Left hindlimb (tissue), 1 donor: ENCODE results near the gene PPFIA1.

Source experiments
- DNase-seq: peaks from one replicate; pipeline ENCODE4 v3.0.0-alpha.2; 2018

PPFIA1 gene

DNA sequence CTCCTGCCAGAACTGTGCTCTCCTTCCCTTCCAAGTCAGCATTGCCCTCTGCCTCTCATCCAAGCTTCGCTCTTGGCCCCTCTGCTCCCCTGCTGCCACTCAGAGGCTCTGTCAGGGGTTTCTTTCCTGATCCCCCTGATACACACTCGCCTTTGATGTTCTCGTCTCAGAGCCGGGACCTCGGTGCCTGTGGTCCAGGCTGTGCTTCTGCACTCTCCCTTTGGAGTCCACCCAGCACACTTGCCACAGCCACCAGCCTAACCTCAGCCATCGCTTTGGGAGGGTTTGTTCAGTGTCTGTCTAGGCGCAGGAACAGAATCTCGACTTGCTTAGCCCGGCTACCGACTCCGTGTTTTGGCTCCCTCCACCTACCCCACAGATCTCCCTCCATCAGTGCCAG is 29.1 kb downstream of the PPFIA1 start:
- DNase-seq: no peak

DNA sequence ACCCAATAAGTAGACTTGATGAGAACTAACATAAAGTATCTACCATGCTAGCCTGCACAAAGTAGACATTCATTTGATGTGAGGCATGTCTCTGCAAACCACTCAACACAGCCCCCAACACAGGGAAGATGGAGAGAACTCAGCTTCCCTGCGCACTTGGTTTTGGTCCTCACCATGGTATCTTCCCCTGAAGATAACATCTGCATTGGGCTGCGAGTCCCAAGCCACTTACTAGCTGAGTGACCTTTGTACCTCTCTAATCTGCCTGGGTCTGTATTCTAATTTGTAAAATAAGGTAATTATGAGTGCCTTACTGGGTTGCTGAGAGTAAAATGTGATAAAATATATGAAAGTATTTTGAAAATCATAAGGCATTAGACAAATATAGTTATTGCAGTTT is 30.7 kb downstream of the PPFIA1 start:
- no peak for DNase-seq

DNA sequence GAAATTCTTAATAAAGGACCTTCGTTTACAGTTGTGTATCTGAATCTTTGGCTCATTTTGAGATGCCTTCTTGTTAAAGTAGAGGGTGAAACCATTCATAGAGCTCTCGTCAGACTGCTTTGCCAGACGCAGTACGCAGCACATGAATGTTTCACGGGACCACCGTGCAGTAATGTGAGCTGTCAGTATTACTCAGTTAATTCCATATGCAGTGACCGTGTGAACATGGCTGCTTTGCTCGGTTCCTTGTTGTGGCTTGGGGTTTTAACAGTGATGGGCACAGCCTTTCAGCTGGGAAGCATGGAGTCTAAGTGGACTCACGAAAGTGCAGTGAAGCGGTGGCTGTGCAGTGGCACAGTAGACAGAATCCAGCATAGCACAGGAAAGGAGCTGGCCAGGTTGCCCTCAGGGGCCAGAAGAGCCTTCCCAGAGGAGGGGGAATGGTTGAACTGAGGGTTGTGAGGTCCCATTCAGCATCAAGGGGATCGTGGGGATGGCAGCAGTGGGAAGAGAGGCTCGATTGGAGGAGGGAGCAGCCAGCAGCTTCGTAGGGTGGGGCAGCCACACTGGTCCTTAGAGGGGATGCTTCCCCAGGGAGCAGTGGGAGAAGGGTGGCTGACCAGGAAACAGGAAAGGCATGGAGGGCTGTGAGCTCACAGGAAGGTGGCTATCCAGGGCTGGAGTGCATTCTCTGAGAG is 31.4 kb downstream of the PPFIA1 start:
- DNase-seq: no peak

DNA sequence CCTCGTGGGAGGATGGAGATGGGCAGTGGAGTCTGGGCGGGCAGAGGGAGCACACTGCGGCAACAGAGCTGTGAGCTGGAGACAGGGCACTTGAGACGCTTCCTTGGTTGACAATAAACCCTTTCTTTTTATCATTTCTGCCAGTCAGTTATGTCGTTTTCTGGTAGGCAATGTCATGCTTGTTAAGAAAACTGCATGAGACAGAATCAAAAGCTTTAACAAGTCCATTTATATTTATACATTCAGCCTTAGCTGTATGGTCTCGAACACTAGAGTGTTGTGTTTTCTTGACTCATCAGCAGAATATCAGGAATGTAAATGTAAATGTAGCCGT is 31.9 kb downstream of the PPFIA1 start:
- DNase-seq: no peak

DNA sequence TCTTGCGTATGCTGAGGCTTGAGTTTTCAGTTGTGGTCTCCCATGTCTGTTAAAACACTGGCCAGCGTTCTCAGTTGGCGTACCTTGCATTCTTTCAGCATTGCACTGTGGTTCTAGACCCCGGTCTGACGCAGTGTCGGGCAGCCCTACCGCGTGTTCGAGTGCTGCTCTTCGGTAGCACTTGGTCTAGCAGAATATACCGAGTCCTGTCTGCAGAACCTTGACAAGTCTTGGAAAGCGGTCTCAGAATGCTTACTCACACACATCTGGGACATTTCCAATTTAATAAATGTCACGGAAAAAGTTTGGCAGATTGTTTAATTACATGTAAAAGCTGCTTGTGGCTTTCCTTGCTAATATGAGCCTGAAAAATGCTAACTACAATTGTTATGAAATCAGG is 32.6 kb downstream of the PPFIA1 start:
- DNase-seq: no peak

DNA sequence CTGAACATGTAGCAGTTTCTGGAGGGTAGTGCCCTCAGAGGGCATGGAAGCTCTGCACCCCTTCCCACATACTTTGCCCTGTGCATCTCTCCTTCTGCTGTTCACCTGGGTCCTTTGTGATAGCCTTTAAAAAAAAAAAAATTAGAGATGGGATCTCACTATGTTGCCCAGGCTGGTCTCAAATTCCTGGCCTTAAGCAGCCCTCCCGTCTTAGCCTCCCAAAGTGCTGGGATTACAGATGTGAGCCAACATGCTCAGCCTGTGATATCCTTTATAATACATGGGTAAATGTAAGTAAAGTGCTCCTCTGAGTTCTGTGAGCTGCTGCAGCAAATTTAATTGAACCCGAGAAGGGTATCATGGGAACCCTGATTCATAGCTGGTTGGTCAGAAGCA is 33.7 kb downstream of the PPFIA1 start:
- DNase-seq: no peak

DNA sequence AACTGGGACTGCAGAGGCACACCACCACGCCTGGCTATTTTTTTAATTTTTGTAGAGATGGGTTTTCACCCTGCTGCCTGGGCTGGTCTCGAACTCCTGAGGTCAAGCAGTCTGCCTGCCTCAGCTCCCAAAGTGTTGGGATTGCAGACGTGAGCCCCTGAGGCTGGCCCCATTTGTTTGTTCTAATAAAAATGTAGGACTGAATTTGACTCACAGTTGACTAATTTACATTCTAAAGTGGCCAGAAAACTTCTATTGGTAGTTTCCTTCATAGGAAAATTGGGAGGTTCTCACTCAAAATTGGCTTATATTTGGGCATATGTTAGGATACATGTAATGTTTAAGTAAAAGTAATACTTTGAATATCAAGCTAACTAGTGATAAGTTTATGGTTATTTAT is 35.0 kb downstream of the PPFIA1 start:
- no peak for DNase-seq

DNA sequence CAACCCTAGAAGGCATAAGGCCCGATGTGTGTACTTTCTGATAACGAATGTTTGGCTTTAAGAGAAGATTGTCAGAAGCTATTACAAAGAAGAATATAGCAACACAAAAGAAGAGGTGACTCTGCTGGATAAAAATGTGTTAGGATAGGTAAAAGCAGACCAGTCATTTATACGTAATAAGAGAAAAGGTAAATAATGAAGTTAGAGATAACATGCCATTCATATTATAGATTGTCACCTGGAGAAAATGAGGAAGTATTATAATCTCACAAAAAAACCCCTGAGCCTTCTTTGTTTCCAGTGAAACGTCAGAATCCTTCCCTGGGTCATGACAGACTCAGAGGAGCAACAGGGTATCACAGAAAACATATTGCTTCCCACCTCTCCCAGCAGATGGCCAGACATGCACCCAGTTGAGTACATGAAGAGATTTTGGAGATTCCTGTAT is 36.1 kb downstream of the PPFIA1 start:
- DNase-seq: no peak

DNA sequence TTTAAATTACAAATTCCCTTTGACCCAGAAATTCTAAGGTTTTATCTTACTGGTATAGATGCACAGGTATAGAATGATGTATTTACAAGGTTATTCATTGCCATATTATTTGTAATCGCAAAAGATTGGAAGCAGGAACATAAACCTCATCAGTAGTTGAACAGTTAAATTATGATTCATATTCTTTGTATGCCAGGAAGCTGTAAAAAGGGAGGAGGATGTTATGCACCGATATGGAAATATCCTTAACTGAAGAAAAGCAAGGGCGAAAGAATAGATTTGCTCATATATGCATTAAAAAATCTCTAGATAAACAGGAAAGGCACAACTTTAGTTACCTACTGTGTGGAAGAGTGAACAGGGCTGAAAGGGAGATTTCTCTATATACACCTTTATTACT is 36.7 kb downstream of the PPFIA1 start:
- DNase-seq: no peak

DNA sequence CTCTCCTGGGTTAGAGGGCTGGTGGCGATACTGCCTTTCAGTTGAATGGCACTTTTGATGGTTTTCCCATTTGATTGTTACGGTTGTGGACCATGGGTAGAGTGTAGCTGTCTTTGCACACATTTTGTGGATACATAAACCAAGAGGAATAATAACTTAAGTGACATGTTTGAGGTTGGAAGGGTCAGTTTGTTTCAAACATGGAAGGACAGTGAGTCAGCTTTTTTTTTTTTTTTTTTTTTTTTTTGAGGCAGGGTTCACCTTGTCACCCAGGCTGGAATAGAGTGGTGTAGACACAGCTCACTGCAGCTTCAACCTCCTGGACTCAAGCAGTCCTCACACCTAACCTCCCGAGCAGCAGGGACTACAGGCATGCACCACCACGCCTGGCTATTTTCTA is 41.1 kb downstream of the PPFIA1 start:
- DNase-seq: no peak

DNA sequence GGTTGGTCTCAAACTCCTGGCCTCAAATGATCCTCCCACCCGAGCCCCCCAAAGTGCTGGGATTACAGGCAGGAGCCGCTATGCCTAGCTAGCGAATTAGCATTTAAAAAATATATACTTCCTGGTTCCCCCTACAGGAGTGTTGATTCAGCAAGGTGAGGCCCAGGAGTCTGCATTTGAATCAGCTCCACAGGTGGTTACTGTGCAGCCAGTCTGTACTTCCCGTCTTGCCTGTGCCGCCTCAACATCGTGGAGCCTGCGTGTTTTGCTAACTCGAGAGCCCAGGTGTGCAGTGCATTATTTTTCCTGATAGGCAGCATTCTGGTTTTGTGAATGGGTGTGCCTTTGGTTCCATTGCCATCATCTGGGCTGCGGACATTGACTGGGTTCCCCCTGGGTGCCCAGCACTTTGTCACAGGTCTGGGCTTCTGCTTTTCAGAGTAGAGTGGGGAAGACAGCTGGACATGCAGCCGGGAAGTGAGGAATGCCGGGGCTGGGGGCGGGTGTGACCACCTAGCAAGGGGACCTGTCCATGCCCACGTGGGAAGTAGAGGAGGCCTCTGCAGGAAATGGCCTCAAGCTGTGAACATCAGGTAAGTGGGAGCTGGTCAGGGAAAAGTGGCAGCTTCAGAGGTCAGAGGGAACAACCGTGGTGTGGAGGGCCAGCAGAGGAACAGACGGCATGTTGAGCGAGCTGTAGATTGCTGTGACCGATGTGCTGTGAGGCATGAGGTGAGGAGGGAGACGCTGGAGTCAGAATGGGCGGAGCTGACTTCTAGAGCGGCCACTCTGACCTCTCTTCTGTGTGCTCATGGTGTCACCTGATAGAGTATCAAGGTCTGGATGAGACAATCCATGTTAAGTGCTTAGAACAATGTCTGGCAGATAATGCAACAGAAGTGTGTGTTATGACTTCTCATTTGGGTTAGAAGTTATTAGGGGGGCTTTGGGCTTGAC is 42.2 kb downstream of the PPFIA1 start:
- no peak for DNase-seq

DNA sequence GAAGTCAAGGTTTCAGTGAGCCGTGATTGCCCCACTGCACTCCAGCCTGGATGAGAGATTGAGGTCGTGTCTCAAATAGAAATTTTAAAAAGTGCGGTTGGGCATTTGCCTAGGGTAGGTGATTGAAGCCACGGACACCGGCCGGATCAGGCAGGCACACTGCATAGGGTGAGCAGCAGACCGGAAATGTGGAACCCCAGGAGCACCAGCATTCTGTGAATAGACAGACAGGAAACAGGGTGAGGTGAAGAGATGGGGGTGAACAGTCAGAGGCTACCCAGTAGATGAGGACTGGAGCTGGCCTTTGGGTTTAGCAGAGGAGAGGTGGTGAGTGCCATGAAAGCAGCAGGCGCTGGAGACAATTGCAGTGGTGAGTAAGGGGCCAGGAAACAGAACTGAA is 43.5 kb downstream of the PPFIA1 start:
- DNase-seq: no peak

DNA sequence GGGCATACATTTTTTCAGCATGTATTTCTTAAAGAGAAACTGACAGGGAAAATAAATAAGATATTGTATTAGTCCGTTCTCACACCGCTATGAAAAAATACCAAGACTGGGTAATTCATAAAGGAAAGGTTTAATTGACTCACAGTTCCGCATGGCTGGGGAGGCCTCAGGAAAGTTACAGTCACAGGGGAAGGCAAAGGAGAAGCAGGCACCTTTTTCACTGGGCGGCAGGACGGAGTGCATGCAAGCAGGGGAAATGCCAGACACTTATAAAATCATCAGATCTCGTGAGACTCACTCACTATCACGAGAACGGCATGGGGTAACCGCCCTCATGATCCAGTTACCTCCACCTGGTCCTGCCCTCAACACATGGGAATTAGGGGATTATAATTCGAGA is 44.2 kb downstream of the PPFIA1 start:
- DNase-seq: no peak

DNA sequence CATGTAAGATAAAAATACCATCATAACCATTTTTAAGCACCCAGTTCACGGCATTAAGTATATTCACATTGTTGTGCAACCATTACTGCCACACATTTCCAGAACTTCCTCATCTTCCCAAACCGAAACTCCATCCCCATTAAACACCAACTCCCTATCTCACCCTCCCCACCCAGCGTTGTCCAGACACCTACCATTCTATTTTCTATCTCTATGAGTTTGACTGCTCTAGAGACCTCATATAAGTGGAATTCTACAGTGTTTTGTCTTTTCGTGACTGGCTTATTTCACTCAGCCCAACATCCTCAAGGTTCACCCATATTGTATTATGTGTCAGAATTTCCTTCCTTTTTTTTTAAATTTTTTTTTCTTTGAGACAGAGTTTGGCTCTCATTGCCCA is 45.2 kb downstream of the PPFIA1 start:
- DNase-seq: no peak

DNA sequence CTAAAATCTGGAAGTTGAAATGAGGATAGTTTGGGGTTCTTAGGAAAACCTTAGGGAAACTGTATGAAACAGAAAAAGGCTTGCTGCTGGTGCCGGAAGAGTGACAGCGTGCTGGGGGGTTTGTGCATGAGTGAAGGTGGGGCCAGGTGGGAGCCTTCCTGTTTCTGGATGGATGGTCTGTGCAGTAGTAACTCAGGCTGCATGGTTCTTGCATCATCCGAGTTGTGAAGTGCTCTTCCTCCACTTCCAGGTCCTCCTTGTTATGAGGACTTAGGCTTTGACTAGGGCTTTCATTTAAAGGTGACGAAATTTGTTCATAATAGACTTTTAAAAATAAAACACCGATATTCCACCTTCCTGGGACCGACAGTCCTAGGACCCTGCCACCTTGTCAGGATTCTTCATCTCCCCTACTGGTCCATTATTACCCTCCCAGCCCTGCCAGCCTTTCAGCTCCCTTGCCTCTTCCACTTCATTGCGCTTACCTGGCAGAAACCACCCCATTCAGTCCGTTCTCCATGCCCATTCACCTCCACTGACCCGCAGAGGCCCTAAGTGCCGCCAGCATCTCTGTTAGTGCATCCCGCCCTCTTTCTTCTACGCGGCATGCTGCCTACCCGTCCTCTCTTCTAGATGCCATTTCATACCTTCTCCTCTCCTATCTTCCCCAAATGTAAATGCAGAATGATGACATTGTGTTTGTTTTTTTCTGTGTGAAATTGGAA is 47.3 kb downstream of the PPFIA1 start:
- no peak for DNase-seq

DNA sequence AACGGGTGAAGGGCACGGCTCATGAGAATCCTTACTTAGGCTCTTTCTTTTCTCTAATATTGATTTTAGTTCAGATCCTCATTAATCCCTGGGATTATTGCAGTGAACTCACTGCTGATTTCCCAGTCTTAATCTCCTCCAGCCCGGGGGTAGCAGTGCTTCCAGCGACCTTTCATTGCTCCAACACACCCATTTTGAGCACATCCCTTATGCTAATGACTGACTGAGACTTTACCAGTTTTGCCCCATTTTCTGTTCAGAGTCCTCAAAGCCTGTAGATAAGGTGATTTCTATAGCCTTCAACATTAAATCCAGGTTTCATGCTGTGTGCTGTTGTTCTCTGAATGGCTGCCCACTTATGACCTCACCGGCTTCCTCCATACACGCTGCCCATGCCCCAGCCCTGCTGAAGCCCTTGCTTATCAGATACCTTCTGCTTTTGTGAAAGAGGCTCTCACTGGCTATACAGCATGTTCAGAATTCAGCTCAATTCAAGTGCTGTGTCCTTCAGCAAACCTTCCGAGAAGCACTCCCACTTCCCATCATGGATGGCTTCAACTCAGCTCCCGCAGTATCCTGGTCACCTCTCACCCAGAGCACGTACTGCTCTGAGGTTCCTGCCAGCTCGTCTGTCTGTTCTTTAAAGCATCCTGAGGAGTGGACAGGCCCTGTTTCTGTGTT is 49.0 kb downstream of the PPFIA1 start:
- DNase-seq: no peak

DNA sequence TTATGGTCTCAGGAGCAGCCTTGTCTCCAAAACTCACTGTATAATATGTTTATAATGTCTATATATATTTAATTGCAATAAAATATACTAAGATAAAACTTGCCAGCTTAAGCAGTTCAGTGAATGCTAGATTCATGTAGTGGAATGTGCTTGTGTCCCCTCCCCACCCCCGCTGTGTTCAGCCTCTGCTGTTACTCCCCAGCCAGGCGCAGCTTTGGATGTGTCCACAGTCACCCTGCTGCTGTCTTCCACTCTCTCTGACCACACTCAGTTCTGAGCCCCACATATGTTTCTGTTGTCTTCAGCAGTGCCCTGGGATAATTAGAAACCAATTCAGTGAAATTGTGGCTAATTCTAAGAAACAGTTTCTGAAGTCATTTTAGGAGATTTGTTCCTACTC is 52.2 kb downstream of the PPFIA1 start:
- no peak for DNase-seq

DNA sequence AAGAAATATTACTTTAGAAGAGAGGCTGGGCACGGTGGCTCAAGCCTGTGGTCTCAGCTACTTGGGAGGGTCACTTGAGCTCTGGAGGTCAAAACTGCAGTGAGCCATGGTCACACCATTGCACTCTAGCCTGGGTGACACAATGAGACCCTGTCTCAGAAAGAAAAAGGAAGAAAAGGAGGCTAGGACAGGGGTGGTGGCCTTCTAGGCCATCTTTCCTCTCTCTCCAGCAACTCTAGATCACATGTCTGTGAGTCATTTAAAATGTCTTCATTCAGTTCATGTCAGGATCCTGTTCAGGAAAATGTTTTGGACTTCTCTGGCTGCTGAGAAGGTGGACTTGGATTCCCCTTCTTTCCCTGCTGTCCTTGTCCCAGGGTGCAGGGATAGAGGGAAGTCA is 53.3 kb downstream of the PPFIA1 start:
- no peak for DNase-seq

DNA sequence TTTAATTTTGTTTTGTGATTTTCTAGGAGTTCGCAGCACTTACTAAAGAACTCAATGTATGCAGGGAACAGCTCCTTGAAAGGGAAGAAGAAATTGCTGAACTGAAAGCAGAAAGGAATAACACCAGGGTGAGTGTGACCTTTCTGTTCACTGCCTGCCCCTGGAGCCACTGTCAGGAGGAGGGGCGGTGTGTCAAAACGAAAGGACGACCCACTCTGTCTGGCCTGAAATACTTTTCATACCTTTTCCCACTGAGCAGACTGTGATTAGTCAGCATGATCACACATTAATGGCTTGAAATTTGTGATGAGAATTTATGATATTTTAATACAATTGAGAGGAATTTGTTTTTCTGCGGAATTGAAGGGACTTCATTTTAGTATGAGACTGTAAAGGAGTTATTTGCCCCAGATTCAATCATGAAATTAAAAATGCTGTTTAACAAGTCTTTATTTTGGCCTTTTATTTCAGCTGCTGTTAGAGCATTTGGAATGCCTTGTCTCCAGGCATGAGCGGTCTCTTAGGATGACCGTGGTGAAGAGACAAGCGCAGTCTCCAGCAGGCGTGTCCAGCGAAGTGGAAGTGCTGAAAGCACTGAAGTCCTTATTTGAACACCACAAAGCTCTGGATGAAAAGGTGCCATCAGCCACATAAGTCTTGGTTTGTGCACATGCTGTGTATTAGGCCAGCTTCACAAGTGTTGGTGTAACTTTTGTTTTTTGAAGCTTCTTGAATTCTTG is 54.1 kb downstream of the PPFIA1 start:
- DNase-seq: no peak

DNA sequence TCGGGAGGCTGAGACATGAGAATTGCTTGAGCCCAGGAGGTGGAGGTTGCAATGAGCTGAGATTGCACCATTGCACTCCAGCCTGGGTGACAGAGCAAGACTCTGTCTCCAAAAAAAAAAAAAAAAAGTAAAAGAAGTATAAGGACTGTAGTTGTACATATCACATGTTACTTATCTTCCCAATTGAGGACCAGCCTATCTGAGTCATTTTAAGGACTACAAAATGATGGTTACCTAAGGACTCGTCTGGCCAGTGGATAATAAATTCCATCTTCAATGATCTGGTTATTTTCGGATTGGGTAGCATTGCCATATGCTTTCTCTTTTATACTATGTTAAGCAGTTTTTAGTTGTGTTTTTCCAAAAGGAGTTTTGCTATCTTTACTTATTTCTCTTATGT is 55.3 kb downstream of the PPFIA1 start:
- DNase-seq: no peak

DNA sequence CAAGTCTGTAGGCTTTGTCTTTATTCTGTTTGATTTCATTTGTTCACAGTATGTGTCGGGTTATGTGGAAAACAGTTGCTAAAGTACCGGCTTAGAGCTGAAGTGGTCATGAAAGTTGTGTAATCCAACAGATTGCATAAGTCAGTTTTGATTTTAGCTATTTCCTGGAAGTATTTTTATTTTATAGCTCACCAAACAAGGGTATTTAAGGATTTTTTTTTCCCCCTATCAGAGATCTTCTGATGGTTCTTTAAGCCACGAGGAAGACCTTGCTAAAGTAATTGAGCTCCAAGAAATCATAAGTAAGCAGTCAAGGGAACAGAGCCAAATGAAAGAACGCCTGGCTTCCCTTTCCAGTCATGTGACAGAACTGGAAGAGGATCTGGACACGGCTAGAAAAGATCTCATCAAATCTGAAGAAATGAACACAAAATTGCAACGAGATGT is 55.9 kb downstream of the PPFIA1 start:
- no peak for DNase-seq

DNA sequence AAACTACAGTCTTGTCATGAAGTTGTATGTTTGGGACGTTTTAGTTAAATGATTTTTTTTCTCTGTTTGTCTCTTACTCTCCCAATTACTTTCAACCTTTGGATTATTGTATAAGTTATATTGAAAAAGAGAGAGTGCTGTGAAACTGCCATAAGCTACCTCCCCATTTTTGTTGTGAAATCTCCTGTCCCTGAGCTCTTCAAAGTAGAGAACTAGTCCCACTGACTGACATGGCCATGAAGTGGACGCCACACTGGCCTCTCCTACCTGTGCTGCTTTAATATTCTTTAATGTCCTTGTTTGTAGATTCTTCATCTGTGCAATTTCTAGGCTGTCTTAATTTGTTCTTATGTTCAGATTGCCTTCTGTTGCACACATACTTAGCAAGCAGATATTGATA is 56.3 kb downstream of the PPFIA1 start:
- DNase-seq: no peak
